K562 (cell line): ENCODE measurements around the gene SOX12. TPM values are rescaled to one million over a fixed set of nuclear protein-coding genes. Genes with fewer than 3 reads are reported as not detected.

Source experiments
- AFF4 ChIP-seq: sonication (generic); formaldehyde crosslinking; IDR thresholded peaks from 2 replicates; pipeline ENCODE4 v1.8.0; 2023; ENCODE audit warnings: mild to moderate bottlenecking, missing genetic modification reagents
- CHD2 ChIP-seq: IDR thresholded peaks from 2 replicates; pipeline ENCODE4 v1.6.1; 2011; ENCODE audit warnings: low read depth, low read length
- CHD7 ChIP-seq: fragments of 200-600 bp; sonication (generic); IDR thresholded peaks from one replicate; pipeline ENCODE4 v1.6.1; 2012; ENCODE audit warnings: mild to moderate bottlenecking, low read depth, low read length, inconsistent platforms
- CTCF ChIP-seq, 3 experiments: IDR thresholded peaks in 2 of 3; conservative IDR thresholded peaks in 1 of 3; 2 replicates each; pipeline ENCODE4 v1.5.1; 2011 to 2012; ENCODE audit warnings: low read length in 3 of 3, mild to moderate bottlenecking in 3 of 3, control low read depth in 2 of 3, improper control_type of control experiment in 1 of 3, inconsistent platforms in 1 of 3, low read depth in 1 of 3, mixed read lengths in 1 of 3, moderate library complexity in 1 of 3; ENCODE audit not compliant: insufficient read depth in 2 of 3
- MTA3 ChIP-seq: fragments of 450-650 bp; formaldehyde crosslinking; IDR thresholded peaks from 2 replicates; pipeline ENCODE4 v1.6.1; 2017; ENCODE audit warnings: mild to moderate bottlenecking, borderline replicate concordance
- POLR2AphosphoS5 ChIP-seq: IDR thresholded peaks from 2 replicates; pipeline ENCODE4 v1.6.1; 2011; ENCODE audit warnings: mild to moderate bottlenecking, low read depth, low read length, moderate library complexity; ENCODE audit not compliant: control insufficient read depth, insufficient read depth
- POLR2G ChIP-seq: fragments of 200-400 bp; formaldehyde crosslinking; IDR thresholded peaks from 2 replicates; pipeline ENCODE4 v1.6.1; 2017; ENCODE audit warnings: low read depth, mild to moderate bottlenecking, antibody characterized with exemption, low read length, moderate library complexity
- SRSF3 ChIP-seq: fragments of 200-400 bp; formaldehyde crosslinking; IDR thresholded peaks from 2 replicates; pipeline ENCODE4 v1.6.1; 2016; ENCODE audit warnings: mild to moderate bottlenecking, low read length, moderate library complexity; ENCODE audit not compliant: insufficient read depth
- ZNF311 ChIP-seq: fragments of 250-450 bp; sonication (Bioruptor Pico); IDR thresholded peaks from 2 replicates; pipeline ENCODE4 v1.4.0; 2020; ENCODE audit warnings: mild to moderate bottlenecking, moderate library complexity
- polyA plus RNA-seq, 8 experiments: library from polyadenylated mRNA; depleted of rRNA in 4 of 8; stranded (reverse) in 5 of 8; unstranded in 3 of 8; fragments of >200 nt; fragmentation: Nextera tagmentation in 2 of 8; fragmentation: Illumina TruSeq in 1 of 8; extraction: Ambion mirVana in 2 of 8; extraction: Trizol in 1 of 8; gene quantifications; 2 replicates each; pipeline versions ENCODE4 v1.2.1 to v1.2.3, GENCODE V29; 2011 to 2014; ENCODE audit warnings: inconsistent platforms in 1 of 8, missing spikeins in 1 of 8
- total RNA-seq, 7 experiments: library from RNA; depleted of rRNA in 6 of 7; stranded (reverse); fragments of >200 nt in 6 of 7; fragmentation: Illumina TruSeq in 2 of 7; extraction: Trizol in 2 of 7; gene quantifications; 2 replicates each; pipeline versions ENCODE4 v1.2.1 to v1.2.3, GENCODE V29; 2011 to 2021; ENCODE audit warnings: low replicate concordance in 1 of 7

Gene SOX12
- total and polyA plus RNA-seq, 9 of the 15 experiments (the other 6 are each of a cell fraction or from before 2014, with no cell fraction given), result 0.42 to 26.3 (median 2.6) TPM

GRCh38 chr20:326645-327185 lies 1.4 kb downstream of the SOX12 start (continued):
- TF ChIP-seq CHD7 (no peak), AFF4 (CRISPR knock-in tag) (0 out of 2 replicates have a peak, but pooled peaks have one; percentile 50), CHD2 (no peak), POLR2G (peak; percentile 6; the same call in 1 of the 2 replicates), SRSF3 (no peak), POLR2AphosphoS5 (no peak), MTA3 (peak; percentile 4; the same call in 1 of the 2 replicates), CTCF (IDR thresholded peaks at IDR 0.05 in 2 of 3, conservative IDR thresholded peaks at IDR 0.05 in 1 of 3; ENCODE audit: insufficient read depth in 2 of 3, low read depth in 1 of 3, low read length in 3 of 3) (0 out of 6 replicates have a peak, but pooled peaks of 1 of the 3 experiments have one; percentile 8), ZNF311 (CRISPR knock-in tag) (no peak)
